ENCODE measurements around the gene DYSF. TPM values are rescaled to one million over a fixed set of nuclear protein-coding genes. Genes with fewer than 3 reads are reported as not detected.

The DYSF gene
- total and polyA plus RNA-seq, 2 donors from 2014 or later, result 11.3 to 19.8 TPM

- no peak for TF ChIP-seq CTCF (IDR thresholded peaks at IDR 0.05; ENCODE audit: borderline replicate concordance, extremely low read depth, insufficient read depth)
- Histone ChIP-seq H3K9me3 (ENCODE audit: control insufficient read depth in 2 of 3, insufficient read depth in 1 of 3, low read length in 3 of 3) (no peaks in the 10 kb centered on the region), H3K36me3 (ENCODE audit: control insufficient read depth in 2 of 3, insufficient read depth in 3 of 3, low read length in 3 of 3) (no peaks in the 10 kb centered on the region), H3K27me3 (ENCODE audit: control insufficient read depth, insufficient read depth, low read length) (no peaks in the 10 kb centered on the region), H3K27ac (ENCODE audit: low read depth in 2 of 2, low read length in 2 of 2) (peak overlapping the region; percentile 49 to 63), H3K4me3 (ENCODE audit: low read length in 3 of 3) (no peak overlapping the region), H3K9ac (ENCODE audit: low read length in 3 of 3) (no peak overlapping the region), H3K4me1 (ENCODE audit: control insufficient read depth in 2 of 3, insufficient read depth in 2 of 3, low read depth in 1 of 3, low read length in 3 of 3) (peaks cover 0 to 5% (median 0%) of the 10 kb centered on the region in 3 donors)
- FAIRE-seq (no peak), DNase-seq (peak in 2 of 5 donors; percentile 28 to 45)
- intact Hi-C loops (cut with DNase I), result loop anchor here (5.0 kb wide), 1 partner anchor 207 kb away; no protein-coding TSS in a partner anchor
These were observed 50.5 kb downstream of the DYSF start for GRCh38 chr2:71503837-71504236.

GRCh38 chr2:71504611-71505010, 51.2 kb downstream of the DYSF start:
- DNase-seq, result no peak
- intact Hi-C loops (cut with DNase I), result loop anchor here (5.0 kb wide), 1 partner anchor 207 kb away; no protein-coding TSS in a partner anchor

GRCh38 chr2:71505086-71505769, 51.9 kb downstream of the DYSF start:
- H3K4me3 ChIP-seq (ENCODE audit: low read length in 3 of 3), result no peak overlapping the region
- DNase-seq (no peak), FAIRE-seq (no peak)
- intact Hi-C loops (cut with DNase I), result no loop called here
- H3K36me3 ChIP-seq (ENCODE audit: control insufficient read depth in 2 of 3, insufficient read depth in 3 of 3, low read length in 3 of 3), result no peaks in the 10 kb centered on the region
- no peak overlapping the region for H3K27ac ChIP-seq (ENCODE audit: low read depth in 2 of 2, low read length in 2 of 2)
- H3K9me3 ChIP-seq (ENCODE audit: control insufficient read depth in 2 of 3, insufficient read depth in 1 of 3, low read length in 3 of 3), result no peaks in the 10 kb centered on the region
- peaks cover 0 to 5% (median 0%) of the 10 kb centered on the region in 3 donors for H3K4me1 ChIP-seq (ENCODE audit: control insufficient read depth in 2 of 3, insufficient read depth in 2 of 3, low read depth in 1 of 3, low read length in 3 of 3)
- no peak for TF ChIP-seq CTCF (IDR thresholded peaks at IDR 0.05; ENCODE audit: borderline replicate concordance, extremely low read depth, insufficient read depth)
- H3K27me3 ChIP-seq (ENCODE audit: control insufficient read depth, insufficient read depth, low read length), result no peaks in the 10 kb centered on the region
- no peak overlapping the region for H3K9ac ChIP-seq (ENCODE audit: low read length in 3 of 3)

More at GRCh38 chr2:71504611-71505010, 51.2 kb downstream of the DYSF start:
- H3K36me3 ChIP-seq (ENCODE audit: control insufficient read depth in 2 of 3, insufficient read depth in 3 of 3, low read length in 3 of 3), result no peaks in the 10 kb centered on the region
- no peaks in the 10 kb centered on the region for H3K9me3 ChIP-seq (ENCODE audit: control insufficient read depth in 2 of 3, insufficient read depth in 1 of 3, low read length in 3 of 3)
- no peak for FAIRE-seq
- H3K4me3 ChIP-seq (ENCODE audit: low read length in 3 of 3), result no peak overlapping the region
- no peak overlapping the region for H3K9ac ChIP-seq (ENCODE audit: low read length in 3 of 3)
- no peak overlapping the region for H3K27ac ChIP-seq (ENCODE audit: low read depth in 2 of 2, low read length in 2 of 2)
- no peak for TF ChIP-seq CTCF (IDR thresholded peaks at IDR 0.05; ENCODE audit: borderline replicate concordance, extremely low read depth, insufficient read depth)
- no peaks in the 10 kb centered on the region for H3K27me3 ChIP-seq (ENCODE audit: control insufficient read depth, insufficient read depth, low read length)
- H3K4me1 ChIP-seq (ENCODE audit: control insufficient read depth in 2 of 3, insufficient read depth in 2 of 3, low read depth in 1 of 3, low read length in 3 of 3), result peaks cover 0 to 5% (median 0%) of the 10 kb centered on the region in 3 donors

Measured in kidney (tissue), 14 donors.